ENCODE results near the gene PFKFB2.

The PFKFB2 gene

GRCh38 chr1:207017615-207018559 is 35.2 kb upstream of the PFKFB2 start:
- H3K4me1 ChIP-seq (ENCODE audit: control insufficient read depth, insufficient read depth, low read length) = no peaks in the 10 kb centered on the region
- H3K4me3 ChIP-seq (ENCODE audit: low read depth, low read length) = no peak overlapping the region
- POLR2A ChIA-PET = no interaction called here
- no peaks in the 10 kb centered on the region for H3K36me3 ChIP-seq (ENCODE audit: control insufficient read depth in 2 of 2, insufficient read depth in 1 of 2, low read length in 2 of 2)
- H3K27ac ChIP-seq (ENCODE audit: extremely low read depth, low read depth, low read length) = no peak overlapping the region
- no peaks in the 10 kb centered on the region for H3K9me3 ChIP-seq (ENCODE audit: control insufficient read depth, insufficient read depth, low read depth, low read length)
- TF ChIP-seq GLIS1 (tag by site-specific recombination; IDR thresholded peaks at IDR 0.05) (no peak), MEIS1 (CRISPR knock-in tag; IDR thresholded peaks at IDR 0.05; ENCODE audit: borderline replicate concordance) (no peak), ZNF560 (tag by site-specific recombination; IDR thresholded peaks at IDR 0.05; ENCODE audit: borderline replicate concordance) (no peak), ZNF292 (tag by site-specific recombination; IDR thresholded peaks at IDR 0.05; ENCODE audit: borderline replicate concordance, low read depth) (no peak), ZNF449 (tag by site-specific recombination; IDR thresholded peaks at IDR 0.05) (no peak), ZBTB6 (tag by site-specific recombination; IDR thresholded peaks at IDR 0.05) (no peak), ZNF76 (tag by site-specific recombination; IDR thresholded peaks at IDR 0.05; ENCODE audit: borderline replicate concordance, low read depth) (no peak), SETDB1 (IDR thresholded peaks at IDR 0.05; ENCODE audit: insufficient read length, low read length) (no peak), ZBTB1 (tag by site-specific recombination; IDR thresholded peaks at IDR 0.05) (no peak), MZF1 (tag by site-specific recombination; IDR thresholded peaks at IDR 0.05; ENCODE audit: borderline replicate concordance) (no peak), ZNF311 (tag by site-specific recombination; IDR thresholded peaks at IDR 0.05; ENCODE audit: borderline replicate concordance) (no peak)
- CTCF ChIA-PET = interaction anchor here (1.1 to 1.5 kb wide), 2 partner anchors 9 to 13 kb away, joined by 5 to 8 read pairs; no protein-coding TSS in a partner anchor

GRCh38 chr1:207018707-207019106 is 34.4 kb upstream of the PFKFB2 start:
- Histone ChIP-seq H3K27ac (ENCODE audit: extremely low read depth, low read depth, low read length) (no peak overlapping the region), H3K9me3 (ENCODE audit: control insufficient read depth, insufficient read depth, low read depth, low read length) (no peaks in the 10 kb centered on the region), H3K4me1 (ENCODE audit: control insufficient read depth, insufficient read depth, low read length) (no peaks in the 10 kb centered on the region), H3K4me3 (ENCODE audit: low read depth, low read length) (no peak overlapping the region), H3K36me3 (ENCODE audit: control insufficient read depth in 2 of 2, insufficient read depth in 1 of 2, low read length in 2 of 2) (no peaks in the 10 kb centered on the region)
- TF ChIP-seq ZNF513 (tag by site-specific recombination; IDR thresholded peaks at IDR 0.05) = no peak
- TF ChIP-seq SP3 (tag by site-specific recombination; IDR thresholded peaks at IDR 0.05) = no peak
- TF ChIP-seq ZNF76 (tag by site-specific recombination; IDR thresholded peaks at IDR 0.05; ENCODE audit: borderline replicate concordance, low read depth) = no peak
- TF ChIP-seq ZBTB17 (tag by site-specific recombination; IDR thresholded peaks at IDR 0.05) = no peak
- TF ChIP-seq GLI2 (tag by site-specific recombination; IDR thresholded peaks at IDR 0.05; ENCODE audit: borderline replicate concordance, low read depth) = no peak
- ChIA-PET POLR2A (no interaction called here), CTCF (interaction anchor here (1.4 to 1.5 kb wide), 2 partner anchors 14 to 31 kb away, joined by 3 to 8 read pairs; no protein-coding TSS in a partner anchor)

- POLR2A ChIA-PET = interaction anchor here (0.7 kb wide), 1 partner anchor 34 kb away, joined by 4 read pairs; the partner anchor contains the start of gene PFKFB2
- H3K27ac ChIP-seq (ENCODE audit: extremely low read depth, low read depth, low read length) = no peak overlapping the region
- no peaks in the 10 kb centered on the region for H3K4me1 ChIP-seq (ENCODE audit: control insufficient read depth, insufficient read depth, low read length)
- H3K36me3 ChIP-seq (ENCODE audit: control insufficient read depth in 2 of 2, insufficient read depth in 1 of 2, low read length in 2 of 2) = no peaks in the 10 kb centered on the region
- CTCF ChIA-PET = interaction anchor here (0.5 to 1.4 kb wide), 3 partner anchors 14 to 31 kb away, joined by 3 to 5 read pairs (median 3); no protein-coding TSS in a partner anchor
- H3K9me3 ChIP-seq (ENCODE audit: control insufficient read depth, insufficient read depth, low read depth, low read length) = no peaks in the 10 kb centered on the region
- H3K4me3 ChIP-seq (ENCODE audit: low read depth, low read length) = no peak overlapping the region
- no peak for TF ChIP-seq BCL11B (tag by site-specific recombination; IDR thresholded peaks at IDR 0.05; ENCODE audit: low read depth)
- TF ChIP-seq PRDM2 (tag by site-specific recombination; IDR thresholded peaks at IDR 0.05; ENCODE audit: borderline replicate concordance) = no peak
- TF ChIP-seq ZNF366 (tag by site-specific recombination; conservative IDR thresholded peaks at IDR 0.05) = no peak
These were observed 33.9 kb upstream of the PFKFB2 start for GRCh38 chr1:207019161-207019560.

Data from HEK293 (cell line).